Activated CD4-positive, CD25-positive, alpha-beta regulatory T cell treated with anti-CD3 and anti-CD28 coated beads, Interleukin-2, amount 50 U/mL, for 72 hours (primary cell): Measurements from ENCODE around the gene FRMD4A.

Experiments used
- DNase-seq: peaks from one replicate; pipeline ENCODE4 v3.0.0; 2021

Gene FRMD4A

DNA sequence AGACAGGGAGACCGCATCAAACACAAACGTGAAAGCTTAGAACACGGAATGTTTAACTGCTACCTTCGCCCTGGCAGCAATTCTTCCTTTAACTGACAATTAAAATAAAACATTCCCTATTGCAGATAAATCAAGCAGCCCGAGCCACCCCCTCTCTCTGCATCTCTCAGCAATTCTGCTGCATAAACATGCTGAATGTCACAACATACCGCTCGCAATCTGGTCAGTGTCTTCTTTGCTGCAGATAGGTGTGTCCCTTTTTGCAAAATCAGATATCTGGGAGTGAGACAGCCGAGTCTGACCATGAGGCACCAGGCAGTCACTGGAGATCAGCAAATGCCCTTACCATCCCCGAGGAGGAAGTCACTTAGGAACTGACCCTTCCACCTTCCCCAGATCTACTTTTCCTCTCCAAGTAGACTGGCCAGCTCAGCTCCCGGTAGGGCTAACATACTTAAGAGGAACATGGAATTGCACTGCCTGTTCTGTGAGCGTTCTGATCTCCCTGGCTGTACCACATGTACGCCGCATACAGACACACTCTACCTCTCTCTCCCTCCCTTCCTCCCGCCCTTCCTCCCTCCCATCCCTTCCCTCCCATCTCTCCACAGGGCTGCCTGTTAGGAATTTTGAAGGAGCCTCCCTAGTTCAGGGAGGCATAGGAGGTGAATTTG lies at the start of gene FRMD4A:
TSS of gene FRMD4A (minus strand) at position 537 of the 674 bp plus-strand sequence.
- DNase-seq: no peak

DNA sequence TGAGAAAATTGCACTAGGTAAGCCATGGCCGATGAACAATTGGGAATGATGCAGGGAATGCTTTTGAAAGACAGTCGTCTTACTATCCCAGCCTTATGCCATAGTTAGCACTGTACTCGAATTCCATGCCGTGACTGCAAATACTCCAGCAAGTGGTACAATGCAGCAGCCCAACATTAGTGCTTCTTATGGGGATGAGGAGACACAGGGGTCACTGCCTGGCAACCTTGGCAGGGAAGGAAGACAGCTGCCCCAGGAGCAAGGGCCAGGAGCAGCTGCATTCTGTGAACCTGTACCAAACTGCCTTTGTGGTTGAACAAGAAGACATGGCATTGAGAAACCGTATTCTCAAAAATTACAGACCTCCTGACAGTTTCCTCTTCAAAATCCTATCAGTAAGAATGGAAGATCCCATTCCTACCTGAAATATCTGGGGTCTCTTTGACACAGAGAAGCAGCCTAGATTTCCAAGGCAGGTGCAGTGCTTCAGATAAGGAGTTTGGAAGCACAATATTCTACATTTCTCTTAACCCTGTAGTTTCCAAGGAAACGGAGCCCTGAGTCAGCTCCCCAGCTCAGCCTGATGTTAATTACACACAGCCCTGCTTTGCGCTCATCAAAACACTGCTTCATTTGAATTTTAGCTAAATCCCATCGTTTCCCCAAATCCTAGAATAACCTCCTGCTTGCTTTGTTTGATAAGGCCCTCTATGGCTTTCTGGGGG lies 49.0 kb upstream of the FRMD4A start:
- no peak for DNase-seq

DNA sequence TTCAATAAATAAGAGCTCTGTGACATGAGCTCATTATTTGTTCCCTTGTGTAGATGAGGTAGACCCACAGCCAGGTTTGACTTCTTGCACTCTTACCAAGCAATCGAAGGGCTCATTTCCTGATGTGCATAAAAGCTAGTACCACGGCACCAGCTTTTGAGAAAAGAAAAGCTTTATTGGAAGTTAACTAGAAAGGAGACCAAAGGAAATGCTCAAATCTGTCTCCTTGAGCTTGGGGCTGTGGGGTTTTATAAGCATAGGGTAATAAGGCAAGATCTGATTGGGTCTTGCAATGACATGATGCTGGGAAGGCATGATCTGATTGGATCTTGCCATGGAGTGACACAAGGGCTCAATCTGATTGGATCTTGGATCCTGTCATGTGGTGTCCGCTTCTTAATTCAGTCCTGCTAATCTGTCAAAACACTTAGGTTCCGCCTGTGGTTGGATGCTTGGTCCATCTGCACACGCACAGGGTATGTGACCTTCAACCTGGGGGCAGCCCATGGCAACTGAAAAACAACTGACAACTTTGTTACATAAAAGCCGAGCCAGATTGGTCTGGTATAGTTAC lies 47.8 kb upstream of the FRMD4A start:
- DNase-seq: no peak

DNA sequence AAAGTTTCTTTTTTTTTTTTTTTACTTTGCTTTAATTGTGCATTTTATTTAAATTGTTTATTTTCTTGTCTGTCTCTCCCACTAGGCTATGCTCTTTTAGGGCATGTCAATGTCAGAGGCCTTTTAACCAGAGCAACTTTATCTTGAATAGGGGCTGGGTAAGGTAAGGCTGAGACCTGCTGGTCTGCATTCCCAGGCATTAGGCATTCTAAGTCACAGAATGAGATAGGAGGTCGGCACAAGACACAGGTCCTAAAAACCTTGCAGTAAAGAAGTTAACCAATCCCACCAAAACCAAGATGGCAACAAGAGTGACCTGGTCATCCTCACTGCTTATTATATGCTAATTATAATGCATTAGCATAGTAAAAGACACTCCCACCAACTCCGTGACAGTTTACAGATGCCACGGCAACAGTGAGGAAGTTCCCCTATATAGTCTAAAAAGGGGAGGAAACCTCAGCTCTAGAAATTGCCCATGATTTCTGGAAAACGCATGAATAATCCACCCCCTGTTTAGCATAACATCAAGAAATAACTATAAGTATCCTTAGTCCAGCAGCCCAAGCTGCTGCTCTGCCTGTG lies 47.0 kb upstream of the FRMD4A start:
- no peak for DNase-seq

DNA sequence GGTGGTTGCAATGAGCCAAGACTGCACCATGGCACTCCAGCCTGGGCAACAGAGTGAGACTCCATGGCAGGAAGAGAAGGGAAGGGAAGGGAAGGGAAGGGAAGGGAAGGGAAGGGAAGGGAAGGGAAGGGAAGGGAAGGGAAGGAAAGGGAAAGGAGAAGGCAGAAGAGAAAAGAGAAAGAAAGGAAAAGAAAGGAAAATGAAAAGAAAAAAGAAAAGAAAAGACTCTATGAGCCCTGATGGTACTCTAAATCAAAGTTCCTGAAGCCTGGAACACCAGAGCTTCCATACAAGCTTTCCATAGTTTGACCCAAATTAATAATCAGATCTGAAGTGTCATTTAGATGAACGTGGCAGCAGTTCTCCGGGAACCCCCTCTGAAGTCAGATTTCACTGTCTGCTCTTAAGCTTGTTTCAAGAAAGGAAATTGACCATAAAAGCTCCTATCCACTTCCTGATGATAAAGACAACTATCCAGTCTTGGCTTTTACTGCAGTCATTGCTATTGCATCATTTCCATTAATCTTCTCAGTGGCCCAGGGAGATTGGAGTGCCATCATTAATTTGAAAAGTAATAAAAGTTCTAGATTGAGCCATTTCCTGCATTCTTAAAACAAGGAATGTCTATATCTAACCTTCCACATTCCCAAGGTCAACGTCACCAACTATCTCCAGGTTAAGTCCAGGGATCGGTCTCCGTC lies 44.2 kb upstream of the FRMD4A start:
- DNase-seq: no peak

DNA sequence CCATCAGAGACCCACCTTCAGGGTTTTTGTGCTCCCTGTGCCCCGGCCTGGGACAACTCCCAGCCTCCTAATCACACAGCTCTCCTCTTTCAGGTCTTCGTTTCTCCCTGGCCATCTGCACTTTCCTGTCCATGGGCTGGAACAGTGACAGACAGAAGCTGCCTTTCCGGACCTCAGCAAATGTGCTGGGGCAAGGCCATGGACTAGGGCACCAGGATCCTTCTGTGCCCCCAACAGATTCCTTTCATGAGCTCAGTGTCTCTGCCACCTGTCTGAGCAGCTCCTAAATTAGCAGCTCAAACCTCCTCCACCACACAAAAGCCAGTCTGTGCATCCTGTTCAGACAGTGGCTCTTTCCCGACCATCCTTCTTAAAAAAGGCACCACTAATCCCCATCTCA lies 41.9 kb upstream of the FRMD4A start:
- DNase-seq: no peak

DNA sequence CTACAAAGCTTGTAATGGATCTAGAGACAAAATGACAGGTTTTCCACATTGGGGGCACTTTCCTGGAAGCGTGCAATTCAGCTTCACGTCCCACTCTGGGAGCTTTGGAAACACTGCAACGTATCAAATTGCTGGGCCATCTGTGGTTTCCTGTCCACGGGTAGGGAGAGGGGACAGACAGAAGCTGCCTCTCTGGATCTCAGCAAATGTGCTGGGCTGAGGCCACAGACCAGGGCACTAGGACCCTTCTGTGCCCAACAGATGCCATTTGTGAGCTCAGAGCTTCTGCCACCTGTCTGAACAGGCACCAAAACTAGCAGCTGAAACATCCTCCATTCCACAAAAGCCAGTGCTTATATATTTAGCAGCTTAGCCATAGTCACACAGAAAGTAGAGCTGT lies 40.9 kb upstream of the FRMD4A start:
- DNase-seq: no peak

DNA sequence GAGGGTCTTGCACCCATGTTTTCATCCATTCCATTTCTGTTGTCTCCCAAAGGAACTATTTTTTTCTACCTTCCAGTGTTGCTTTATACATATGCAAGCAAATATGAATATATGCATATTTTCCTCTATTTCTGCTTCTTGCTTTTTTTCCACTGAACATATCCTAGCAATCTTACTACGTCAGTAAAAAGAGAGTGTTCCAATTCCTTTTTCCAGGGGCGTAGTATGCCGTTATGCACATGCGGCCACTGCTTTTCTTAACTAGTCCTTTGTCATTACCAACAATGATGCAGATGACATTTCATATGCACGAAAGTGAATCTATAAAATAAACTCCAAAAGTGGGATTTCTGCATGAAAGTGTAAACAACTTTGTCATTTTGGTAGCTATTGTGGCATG lies 40.2 kb upstream of the FRMD4A start:
- DNase-seq: no peak

DNA sequence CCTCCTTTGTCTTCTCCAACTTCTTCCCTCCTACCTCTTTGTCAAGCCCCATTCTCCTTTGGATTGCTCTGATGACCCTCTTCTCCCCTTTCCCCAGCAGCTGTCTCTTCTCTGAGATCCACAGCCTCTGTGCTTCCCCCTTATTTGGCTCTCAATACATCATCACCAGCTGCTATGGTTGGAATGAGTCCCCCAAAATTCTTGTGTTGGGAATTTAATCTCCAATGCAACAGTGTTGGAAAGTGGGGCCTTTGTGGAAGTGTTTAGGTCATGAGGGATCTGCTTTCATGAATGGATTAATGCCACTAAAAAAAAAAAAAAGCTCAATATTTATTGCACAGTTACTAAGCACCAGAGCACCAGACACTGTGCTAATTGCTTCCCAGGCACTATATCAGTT lies 39.2 kb upstream of the FRMD4A start:
- DNase-seq: no peak

DNA sequence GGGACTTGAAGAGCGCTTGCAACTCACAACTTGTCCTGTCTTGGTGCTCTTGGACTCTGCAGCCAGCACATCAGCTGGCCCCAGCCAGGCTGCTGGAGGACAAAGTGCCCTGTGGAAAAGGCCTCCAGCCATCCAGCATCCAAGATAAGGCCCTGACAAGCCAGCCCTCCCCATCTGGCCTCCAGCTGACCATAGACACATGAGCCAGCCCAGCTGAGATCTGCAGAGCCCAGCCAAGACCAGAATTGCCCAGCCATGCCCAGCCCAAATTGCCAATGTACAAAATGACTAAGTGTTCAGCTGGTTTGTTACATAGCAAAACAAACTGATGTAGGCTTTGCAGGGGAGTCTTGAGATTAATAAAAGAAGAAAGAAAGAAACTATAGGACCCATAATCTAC lies 36.0 kb upstream of the FRMD4A start:
- no peak for DNase-seq

DNA sequence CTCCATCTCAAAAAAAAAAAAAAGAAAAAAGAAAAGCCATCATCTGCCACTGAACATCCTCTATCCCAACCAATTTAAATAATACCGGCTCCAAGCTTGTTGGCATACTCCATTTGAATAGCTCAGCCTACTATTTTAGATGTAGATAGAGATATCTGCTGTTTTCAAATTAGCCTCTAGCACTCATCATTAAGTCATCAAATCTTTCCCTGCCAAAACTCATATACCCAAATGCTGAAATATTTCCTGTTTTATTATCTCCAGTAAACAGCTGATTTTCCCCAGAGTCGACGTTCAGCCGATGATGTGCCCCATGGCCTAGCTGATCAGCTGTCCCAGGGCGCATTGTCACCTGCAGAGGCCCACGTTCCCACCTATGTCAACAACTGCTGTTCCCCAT lies 34.5 kb upstream of the FRMD4A start:
- DNase-seq: no peak

DNA sequence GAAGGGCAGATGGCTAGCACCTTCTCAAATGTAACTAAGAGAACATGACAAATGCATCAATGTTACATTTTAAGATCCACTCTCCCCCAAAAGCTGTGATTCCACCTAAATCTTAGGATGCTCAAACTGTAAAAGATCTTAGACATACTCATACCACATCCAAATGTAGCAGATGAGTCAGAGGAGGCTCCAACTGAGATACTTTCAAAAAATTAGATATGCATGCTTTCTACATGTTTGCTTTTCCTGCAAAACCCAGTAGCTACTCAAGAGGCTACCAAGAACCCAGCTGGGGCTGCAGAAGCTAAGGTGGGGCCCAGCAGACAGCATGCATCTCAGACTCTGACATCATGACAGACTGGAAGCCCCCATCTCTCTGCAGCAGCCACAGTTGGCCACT lies 31.4 kb upstream of the FRMD4A start:
- no peak for DNase-seq

DNA sequence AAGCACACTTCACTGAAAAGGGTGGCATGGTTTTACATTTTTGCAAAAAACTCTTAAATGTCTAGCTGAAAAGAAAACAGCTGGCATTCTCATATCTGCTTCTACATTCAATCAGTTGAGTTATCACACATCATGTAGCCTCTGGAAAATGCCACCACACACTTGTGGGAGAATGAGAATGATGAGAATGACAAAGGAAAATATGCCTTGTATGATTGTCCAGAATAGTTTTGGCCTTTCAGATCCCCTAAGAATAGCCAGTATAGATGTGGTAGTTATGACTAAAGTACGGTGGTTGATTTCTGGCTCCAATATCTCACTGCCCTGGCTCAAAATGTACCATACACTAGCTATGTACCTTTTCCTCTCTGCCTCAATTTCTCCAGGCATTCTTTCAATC lies 30.2 kb upstream of the FRMD4A start:
- no peak for DNase-seq

DNA sequence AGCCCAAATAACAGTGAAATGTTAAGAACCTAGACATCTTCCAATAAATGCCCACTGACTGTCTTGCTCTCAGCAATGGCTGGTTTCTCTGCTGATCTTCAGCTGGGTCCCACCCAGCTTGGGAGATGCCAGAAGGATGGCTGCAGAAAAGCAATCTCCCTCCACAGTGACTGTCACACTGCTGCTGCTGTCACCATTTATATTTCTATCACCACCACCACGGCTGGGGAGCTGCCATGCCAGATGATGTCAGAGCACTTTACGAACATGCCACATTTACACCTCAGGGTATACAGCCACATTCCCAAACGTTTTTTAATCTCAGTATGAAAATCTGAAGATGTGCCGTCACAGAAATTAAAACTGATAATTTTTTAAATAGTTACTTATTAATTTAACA lies 29.8 kb upstream of the FRMD4A start:
- DNase-seq: no peak

DNA sequence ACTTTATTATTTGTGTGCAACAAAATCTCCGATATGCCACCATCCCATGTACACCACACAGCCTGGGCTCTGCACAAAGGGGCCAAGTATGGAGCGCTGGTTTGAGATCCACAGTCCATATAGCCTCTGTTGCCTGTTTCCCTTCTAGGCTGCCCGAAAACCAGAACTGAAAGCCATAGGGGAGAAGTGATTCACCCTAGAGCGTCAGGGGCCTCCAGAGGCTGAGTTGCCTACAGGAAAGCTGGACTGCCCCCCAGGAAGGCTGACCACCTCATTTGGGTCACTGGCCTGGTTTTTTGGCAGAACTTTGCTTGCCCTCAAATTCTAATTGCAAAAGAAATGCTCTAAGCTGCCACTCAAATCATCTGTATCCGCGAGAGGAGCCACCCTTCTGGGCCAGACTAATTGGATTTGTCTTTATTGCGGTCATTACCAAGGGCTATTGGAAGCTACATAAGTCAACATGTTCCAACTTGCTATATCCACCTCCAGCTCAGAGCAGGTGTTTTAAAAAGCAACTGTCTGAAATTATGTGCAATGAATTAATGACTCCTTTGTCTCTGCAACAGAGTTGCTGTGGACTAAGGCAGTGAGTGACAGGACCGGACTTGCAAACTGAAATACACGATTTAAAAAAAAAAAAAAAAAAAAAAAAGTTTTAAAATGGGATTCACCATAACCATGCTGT lies 28.3 kb upstream of the FRMD4A start:
- DNase-seq: no peak

DNA sequence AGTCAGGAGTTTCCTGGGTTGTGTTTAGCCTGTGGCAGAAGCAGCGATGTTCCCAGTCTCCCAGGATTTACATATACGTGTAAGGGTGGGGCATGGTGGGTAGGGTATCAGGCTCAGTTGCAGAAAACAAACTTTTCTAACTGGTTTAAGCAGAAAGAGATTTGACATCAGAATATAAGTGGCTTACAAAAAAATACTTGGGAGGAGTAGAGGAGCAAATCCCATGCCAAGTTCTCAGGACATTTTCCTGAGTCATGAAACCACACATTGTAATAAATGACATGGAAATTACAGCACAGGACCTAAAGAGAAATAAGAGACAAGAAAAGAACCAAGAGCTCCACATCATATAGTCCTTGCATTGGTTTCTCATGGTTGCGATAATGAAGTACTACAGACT lies 26.2 kb upstream of the FRMD4A start:
- DNase-seq: no peak

DNA sequence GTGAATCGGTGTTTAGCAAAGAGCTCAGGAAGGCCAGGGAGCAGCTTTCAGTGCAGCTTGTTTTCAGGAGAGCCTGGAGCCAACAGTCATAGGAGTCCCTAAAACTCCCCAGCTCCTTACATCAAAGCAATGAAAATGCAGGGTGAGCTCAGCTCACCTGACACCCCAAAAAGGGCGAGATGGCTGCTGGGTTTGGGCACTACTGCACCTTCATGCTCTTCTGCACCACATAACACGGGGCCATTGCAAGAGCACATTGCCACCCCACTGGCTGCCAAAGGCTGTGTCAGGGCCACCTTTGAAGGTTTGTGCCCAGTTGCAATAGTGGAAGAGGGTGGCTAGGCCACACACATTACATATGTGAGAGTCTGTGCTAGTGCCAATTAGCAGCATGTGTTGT lies 25.0 kb upstream of the FRMD4A start:
- no peak for DNase-seq

DNA sequence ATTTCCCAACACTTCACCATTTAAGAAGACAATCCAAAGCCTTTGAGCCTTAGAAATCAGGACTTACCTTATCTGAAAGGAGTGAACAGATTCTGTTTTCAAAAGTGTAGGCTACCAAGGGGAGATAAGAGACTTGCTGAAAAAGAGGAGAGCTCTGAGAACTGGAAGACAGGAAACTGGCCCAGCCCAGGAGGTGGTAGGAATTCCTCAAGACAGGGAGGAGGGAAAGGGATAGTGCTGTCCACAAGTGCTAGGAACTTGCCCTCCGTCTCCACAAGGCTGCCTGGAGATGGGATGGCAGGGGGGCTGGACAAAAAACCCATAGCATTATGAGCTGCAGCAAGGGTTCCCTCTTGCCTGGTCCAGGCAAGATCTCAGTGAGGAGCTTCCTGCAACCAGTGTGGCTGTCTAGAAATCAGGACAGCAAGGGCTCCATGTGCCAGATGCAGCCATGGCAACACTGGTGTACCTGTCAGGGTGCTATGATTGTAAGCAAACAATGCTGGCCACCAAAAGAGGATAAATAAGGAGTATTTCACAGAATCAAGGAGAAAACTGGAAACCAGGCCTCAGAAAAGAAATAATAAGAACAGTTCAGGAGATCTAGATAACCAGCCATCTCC lies 22.7 kb upstream of the FRMD4A start:
- DNase-seq: no peak

DNA sequence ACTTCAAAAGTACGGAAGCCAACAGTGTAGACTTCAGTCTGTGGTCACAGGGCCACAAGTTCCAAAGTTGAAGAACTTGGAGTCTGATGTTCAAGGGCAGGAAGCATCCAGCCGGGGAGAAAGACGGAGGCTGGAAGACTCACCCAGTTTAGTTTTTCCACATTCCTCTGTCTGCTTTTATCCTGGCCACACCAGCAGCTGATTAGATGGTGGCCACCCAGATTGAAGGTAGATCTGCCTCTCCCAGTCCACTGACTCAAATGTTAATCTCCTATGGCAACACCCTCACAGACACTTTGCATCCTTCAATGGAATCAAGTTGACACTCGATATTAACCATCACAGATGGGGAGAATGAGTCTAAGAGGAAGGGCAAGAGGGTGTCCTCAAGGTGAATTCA lies 19.3 kb upstream of the FRMD4A start:
- DNase-seq: no peak

DNA sequence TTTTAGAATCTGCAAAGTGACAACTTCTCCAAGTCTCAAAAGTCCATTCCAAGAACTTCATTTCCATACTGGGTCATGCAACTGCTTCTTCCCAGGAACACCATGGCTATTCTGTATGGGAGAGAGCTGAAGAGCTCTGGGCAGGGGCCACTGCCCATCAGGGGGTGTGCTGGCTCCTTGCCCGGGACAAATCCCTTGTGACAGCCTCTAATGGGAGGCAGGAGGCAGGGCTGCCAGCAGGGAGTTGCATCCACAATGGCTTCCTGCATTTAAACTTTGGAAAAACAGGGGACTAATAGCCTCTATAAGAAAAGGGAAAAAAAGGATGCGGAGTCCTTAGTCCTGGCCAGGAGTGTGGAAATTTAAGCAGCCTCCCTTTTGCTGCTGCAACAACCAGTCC lies 18.4 kb upstream of the FRMD4A start:
- DNase-seq: no peak

DNA sequence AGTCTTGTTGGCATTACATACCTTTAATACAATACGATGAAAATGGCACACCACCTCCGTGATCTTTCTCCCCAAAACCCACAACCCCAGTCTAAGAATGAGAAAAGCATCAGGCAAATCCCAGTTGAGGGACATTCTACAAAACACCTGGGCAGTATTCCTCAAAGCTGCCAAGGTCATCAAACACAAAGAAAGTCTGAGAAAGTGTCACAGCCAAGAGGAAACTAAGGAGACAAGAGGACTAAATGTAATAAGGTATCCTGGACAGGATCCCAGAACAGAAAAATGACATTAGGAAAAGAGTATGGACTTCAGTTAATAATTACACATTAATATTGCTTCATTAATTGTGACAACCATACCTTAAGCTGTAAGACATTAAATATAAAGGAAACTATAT lies 14.5 kb upstream of the FRMD4A start:
- no peak for DNase-seq

DNA sequence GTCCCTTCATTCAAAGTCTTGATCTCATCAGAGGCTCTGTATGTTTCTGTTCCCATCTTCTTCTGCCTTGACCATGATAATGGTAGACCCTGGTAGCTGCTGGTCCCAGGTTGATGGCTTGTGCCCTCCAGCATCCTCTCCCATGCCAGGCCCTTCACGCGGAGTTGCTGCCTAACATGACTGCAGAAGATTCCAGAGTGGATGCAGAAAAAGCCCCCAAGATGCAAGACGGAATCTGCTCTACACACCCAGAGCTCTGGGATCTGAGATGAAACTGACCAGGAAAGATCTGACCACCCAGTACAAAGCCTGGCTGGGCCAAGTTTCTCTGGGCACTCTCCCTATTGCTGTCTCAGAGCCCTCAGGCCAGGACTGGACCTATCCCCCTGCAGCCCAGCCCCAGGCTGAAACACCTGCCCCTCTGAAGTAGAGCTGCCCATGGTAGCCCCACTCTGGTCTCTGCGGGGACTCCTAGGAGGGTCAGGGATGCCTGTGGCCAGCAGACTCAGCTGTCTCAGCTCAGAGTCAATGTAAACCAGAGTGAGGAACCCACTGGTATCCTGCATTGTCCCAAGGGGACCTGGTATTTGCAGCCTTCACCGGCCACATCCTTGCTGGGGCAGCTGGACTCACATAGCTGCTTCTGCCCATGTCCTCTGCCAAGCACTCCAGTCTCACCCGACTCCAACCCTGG lies 9.5 kb upstream of the FRMD4A start:
- no peak for DNase-seq
